ENCODE measurements around the gene MAP7D1. TPM values are rescaled to one million over a fixed set of nuclear protein-coding genes. Genes with fewer than 3 reads are reported as not detected.

Gene MAP7D1
- 94.8 and 187 TPM in 2 replicates for total RNA-seq (2012; rRNA removed)

DNA sequence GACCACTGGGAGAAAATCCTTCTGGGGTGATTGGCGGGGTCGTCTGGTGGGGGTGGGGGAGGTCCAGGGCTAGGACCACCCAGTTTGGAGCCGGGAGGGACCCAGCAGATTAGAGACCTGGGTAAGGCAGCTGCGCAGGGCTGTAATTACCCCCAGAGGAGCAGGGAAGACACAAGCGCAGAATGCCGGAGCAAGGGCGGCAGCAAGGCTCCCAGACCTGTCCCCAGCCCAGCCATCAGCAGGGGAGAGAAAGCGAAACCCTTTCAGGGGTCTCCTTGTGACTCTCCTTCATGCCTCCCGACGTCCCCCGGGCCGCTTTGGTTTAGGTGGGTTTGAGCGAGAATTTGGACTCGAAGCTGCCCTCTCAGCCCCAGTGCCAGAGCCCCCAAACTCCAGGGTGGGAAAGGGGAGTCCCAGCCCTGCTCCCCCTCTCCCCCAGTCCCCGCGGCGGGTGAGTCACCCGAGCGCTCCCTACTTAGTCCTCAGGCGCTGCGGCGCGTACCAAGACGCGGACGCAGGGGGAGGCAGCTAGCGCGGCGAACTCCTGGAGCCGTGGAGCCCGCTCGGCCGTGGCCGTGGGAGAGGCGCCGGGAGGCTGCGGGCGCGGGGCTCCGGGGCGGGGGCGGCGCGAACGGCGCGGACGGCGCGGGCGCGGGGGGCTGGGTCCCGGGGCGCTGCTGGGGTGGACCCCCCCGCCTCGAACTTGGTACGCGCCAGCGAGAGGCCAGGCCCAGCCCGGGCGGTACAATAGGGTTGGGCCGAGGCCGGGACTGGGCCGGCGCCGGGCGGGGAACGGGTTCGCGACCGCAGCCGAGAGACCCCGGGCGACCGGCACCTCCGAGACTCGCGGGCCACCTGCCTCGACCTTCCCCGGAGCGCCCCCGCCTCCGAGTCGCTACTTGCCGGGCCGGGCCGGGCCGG, at the start of gene MAP7D1:
Gene MAP7D1 (plus strand): TSS at position 753 of the 921 bp plus-strand sequence. CDS start 258 bp downstream, outside the sequence.
- Histone ChIP-seq H3K9me3 (replicated peaks; ENCODE audit: low read length) (no peaks in the 10 kb centered on the region), H3K27me3 (ENCODE audit: control insufficient read depth, insufficient read depth, low read length) (no peaks in the 10 kb centered on the region), H3K9ac (ENCODE audit: low read depth, low read length) (peak within 1 kb of the TSS; percentile 97), H3K4me2 (ENCODE audit: low read length) (peak within 1 kb of the TSS; percentile 100), H3K4me1 (ENCODE audit: control insufficient read depth, insufficient read depth, low read length) (peaks cover 54% of the 10 kb centered on the region), H3K4me3 (ENCODE audit: low read length) (peak within 1 kb of the TSS; percentile 96), H3K36me3 (ENCODE audit: insufficient read depth, low read length) (peaks cover 15% of the 10 kb centered on the region)

DNA sequence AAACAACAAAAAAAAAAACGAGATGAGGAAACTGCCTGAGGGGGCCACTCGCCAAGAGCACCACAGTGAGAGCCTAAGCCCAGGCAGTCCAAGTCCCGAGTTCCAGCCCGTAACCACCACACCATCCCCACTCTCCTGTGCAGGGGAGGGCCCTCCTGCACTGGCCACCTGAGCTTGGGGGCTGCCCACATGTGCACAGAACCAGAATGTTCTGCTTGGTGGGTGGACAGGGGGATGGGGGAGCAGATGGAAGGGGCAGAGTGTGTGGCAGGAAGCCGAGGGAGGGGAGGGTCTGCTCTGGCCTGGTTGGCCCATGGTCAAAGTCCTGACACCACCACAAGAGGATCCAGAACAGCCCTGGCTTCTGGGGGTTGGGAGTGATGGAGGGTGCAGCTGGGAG, 49.7 kb upstream of the MAP7D1 start:
- H3K4me3 ChIP-seq (ENCODE audit: low read length): no peak overlapping the region
- H3K9ac ChIP-seq (ENCODE audit: low read depth, low read length): no peak overlapping the region
- H3K9me3 ChIP-seq (replicated peaks; ENCODE audit: low read length): no peaks in the 10 kb centered on the region
- no peaks in the 10 kb centered on the region for H3K27me3 ChIP-seq (ENCODE audit: control insufficient read depth, insufficient read depth, low read length)
- H3K36me3 ChIP-seq (ENCODE audit: insufficient read depth, low read length): no peaks in the 10 kb centered on the region
- peaks cover 17% of the 10 kb centered on the region for H3K4me1 ChIP-seq (ENCODE audit: control insufficient read depth, insufficient read depth, low read length)
- no peak overlapping the region for H3K4me2 ChIP-seq (ENCODE audit: low read length)

- H3K9ac ChIP-seq (ENCODE audit: low read depth, low read length): no peak overlapping the region
- no peak overlapping the region for H3K4me2 ChIP-seq (ENCODE audit: low read length)
- no peaks in the 10 kb centered on the region for H3K27me3 ChIP-seq (ENCODE audit: control insufficient read depth, insufficient read depth, low read length)
- H3K9me3 ChIP-seq (replicated peaks; ENCODE audit: low read length): no peaks in the 10 kb centered on the region
- H3K4me1 ChIP-seq (ENCODE audit: control insufficient read depth, insufficient read depth, low read length): peaks cover 17% of the 10 kb centered on the region
- no peaks in the 10 kb centered on the region for H3K36me3 ChIP-seq (ENCODE audit: insufficient read depth, low read length)
- no peak overlapping the region for H3K4me3 ChIP-seq (ENCODE audit: low read length)
Observed at GRCh38 chr1:36107394-36107793, 48.6 kb upstream of the MAP7D1 start.

DNA sequence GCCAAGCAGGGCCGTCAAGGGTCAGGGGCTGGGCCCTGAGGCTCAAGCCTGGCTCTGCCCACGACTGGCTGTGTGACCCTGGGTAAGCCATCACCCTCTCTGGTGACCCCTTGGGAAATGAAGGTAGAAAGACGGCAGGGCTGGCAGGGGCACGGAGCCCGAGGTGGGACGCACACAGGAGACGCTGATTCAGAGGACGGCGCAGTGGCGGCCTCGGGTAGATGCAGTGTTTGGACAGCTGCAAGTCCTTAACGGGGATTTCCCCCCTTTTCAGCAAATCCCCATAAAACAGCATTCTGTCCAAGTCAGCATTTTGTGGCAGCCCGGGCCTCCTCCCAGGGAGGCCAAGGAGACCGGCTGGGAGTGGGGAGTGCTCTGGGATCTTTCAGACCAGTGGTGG, 47.6 kb upstream of the MAP7D1 start:
- H3K4me2 ChIP-seq (ENCODE audit: low read length): peak overlapping the region; percentile 34
- H3K4me3 ChIP-seq (ENCODE audit: low read length): peak overlapping the region; percentile 3
- H3K4me1 ChIP-seq (ENCODE audit: control insufficient read depth, insufficient read depth, low read length): peaks cover 17% of the 10 kb centered on the region
- H3K9me3 ChIP-seq (replicated peaks; ENCODE audit: low read length): no peaks in the 10 kb centered on the region
- no peaks in the 10 kb centered on the region for H3K36me3 ChIP-seq (ENCODE audit: insufficient read depth, low read length)
- H3K9ac ChIP-seq (ENCODE audit: low read depth, low read length): peak overlapping the region; percentile 36
- no peaks in the 10 kb centered on the region for H3K27me3 ChIP-seq (ENCODE audit: control insufficient read depth, insufficient read depth, low read length)

GRCh38 chr1:36109041-36109679, 46.8 kb upstream of the MAP7D1 start:
- Histone ChIP-seq H3K4me3 (ENCODE audit: low read length) (no peak overlapping the region), H3K9ac (ENCODE audit: low read depth, low read length) (peak overlapping the region; percentile 36), H3K9me3 (replicated peaks; ENCODE audit: low read length) (no peaks in the 10 kb centered on the region), H3K36me3 (ENCODE audit: insufficient read depth, low read length) (no peaks in the 10 kb centered on the region), H3K27me3 (ENCODE audit: control insufficient read depth, insufficient read depth, low read length) (no peaks in the 10 kb centered on the region), H3K4me1 (ENCODE audit: control insufficient read depth, insufficient read depth, low read length) (peaks cover 17% of the 10 kb centered on the region), H3K4me2 (ENCODE audit: low read length) (peak overlapping the region; percentile 34)

DNA sequence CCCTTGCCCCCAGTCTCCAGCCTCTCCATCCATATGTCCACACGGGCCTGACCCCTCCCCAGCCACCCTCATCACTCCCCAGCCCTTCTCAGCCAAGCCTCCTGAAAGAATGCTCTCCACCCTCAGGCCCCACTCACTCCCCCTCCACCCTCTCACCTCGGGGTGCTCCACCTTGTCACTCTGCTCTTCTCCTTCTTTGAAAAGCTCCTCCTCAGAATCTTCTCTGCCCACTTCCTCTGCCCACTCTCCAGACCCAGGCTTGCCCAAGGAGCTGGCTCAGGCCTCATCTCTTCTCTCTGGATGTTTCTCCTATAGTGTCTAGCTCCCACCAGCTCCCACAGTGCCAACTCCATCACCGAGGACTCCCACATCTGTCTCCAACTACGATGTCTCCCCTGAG, 44.8 kb upstream of the MAP7D1 start:
- no peaks in the 10 kb centered on the region for H3K27me3 ChIP-seq (ENCODE audit: control insufficient read depth, insufficient read depth, low read length)
- no peaks in the 10 kb centered on the region for H3K36me3 ChIP-seq (ENCODE audit: insufficient read depth, low read length)
- no peak overlapping the region for H3K4me2 ChIP-seq (ENCODE audit: low read length)
- peaks cover 34% of the 10 kb centered on the region for H3K4me1 ChIP-seq (ENCODE audit: control insufficient read depth, insufficient read depth, low read length)
- no peak overlapping the region for H3K9ac ChIP-seq (ENCODE audit: low read depth, low read length)
- no peak overlapping the region for H3K4me3 ChIP-seq (ENCODE audit: low read length)
- H3K9me3 ChIP-seq (replicated peaks; ENCODE audit: low read length): no peaks in the 10 kb centered on the region

- no peaks in the 10 kb centered on the region for H3K36me3 ChIP-seq (ENCODE audit: insufficient read depth, low read length)
- H3K9me3 ChIP-seq (replicated peaks; ENCODE audit: low read length): no peaks in the 10 kb centered on the region
- H3K4me3 ChIP-seq (ENCODE audit: low read length): no peak overlapping the region
- no peaks in the 10 kb centered on the region for H3K27me3 ChIP-seq (ENCODE audit: control insufficient read depth, insufficient read depth, low read length)
- H3K4me1 ChIP-seq (ENCODE audit: control insufficient read depth, insufficient read depth, low read length): peaks cover 40% of the 10 kb centered on the region
- no peak overlapping the region for H3K9ac ChIP-seq (ENCODE audit: low read depth, low read length)
- H3K4me2 ChIP-seq (ENCODE audit: low read length): no peak overlapping the region
Observed at GRCh38 chr1:36112823-36113222, 43.1 kb upstream of the MAP7D1 start.

- no peak overlapping the region for H3K4me3 ChIP-seq (ENCODE audit: low read length)
- no peak overlapping the region for H3K9ac ChIP-seq (ENCODE audit: low read depth, low read length)
- H3K27me3 ChIP-seq (ENCODE audit: control insufficient read depth, insufficient read depth, low read length): no peaks in the 10 kb centered on the region
- H3K9me3 ChIP-seq (replicated peaks; ENCODE audit: low read length): no peaks in the 10 kb centered on the region
- H3K36me3 ChIP-seq (ENCODE audit: insufficient read depth, low read length): no peaks in the 10 kb centered on the region
- peaks cover 27% of the 10 kb centered on the region for H3K4me1 ChIP-seq (ENCODE audit: control insufficient read depth, insufficient read depth, low read length)
- no peak overlapping the region for H3K4me2 ChIP-seq (ENCODE audit: low read length)
Observed at GRCh38 chr1:36114371-36114770, 41.6 kb upstream of the MAP7D1 start.

- Histone ChIP-seq H3K36me3 (ENCODE audit: insufficient read depth, low read length) (no peaks in the 10 kb centered on the region), H3K4me3 (ENCODE audit: low read length) (peak overlapping the region; percentile 26), H3K9me3 (replicated peaks; ENCODE audit: low read length) (no peaks in the 10 kb centered on the region), H3K27me3 (ENCODE audit: control insufficient read depth, insufficient read depth, low read length) (no peaks in the 10 kb centered on the region), H3K4me2 (ENCODE audit: low read length) (peak overlapping the region; percentile 71), H3K4me1 (ENCODE audit: control insufficient read depth, insufficient read depth, low read length) (peaks cover 34% of the 10 kb centered on the region), H3K9ac (ENCODE audit: low read depth, low read length) (peak overlapping the region; percentile 79)
Observed at GRCh38 chr1:36115200-36115669, 40.7 kb upstream of the MAP7D1 start.

- H3K9ac ChIP-seq (ENCODE audit: low read depth, low read length): peak overlapping the region; percentile 79
- H3K36me3 ChIP-seq (ENCODE audit: insufficient read depth, low read length): no peaks in the 10 kb centered on the region
- no peak overlapping the region for H3K4me3 ChIP-seq (ENCODE audit: low read length)
- H3K4me2 ChIP-seq (ENCODE audit: low read length): no peak overlapping the region
- no peaks in the 10 kb centered on the region for H3K27me3 ChIP-seq (ENCODE audit: control insufficient read depth, insufficient read depth, low read length)
- no peaks in the 10 kb centered on the region for H3K9me3 ChIP-seq (replicated peaks; ENCODE audit: low read length)
- peaks cover 34% of the 10 kb centered on the region for H3K4me1 ChIP-seq (ENCODE audit: control insufficient read depth, insufficient read depth, low read length)
Observed at GRCh38 chr1:36115931-36116330, 40.0 kb upstream of the MAP7D1 start.

DNA sequence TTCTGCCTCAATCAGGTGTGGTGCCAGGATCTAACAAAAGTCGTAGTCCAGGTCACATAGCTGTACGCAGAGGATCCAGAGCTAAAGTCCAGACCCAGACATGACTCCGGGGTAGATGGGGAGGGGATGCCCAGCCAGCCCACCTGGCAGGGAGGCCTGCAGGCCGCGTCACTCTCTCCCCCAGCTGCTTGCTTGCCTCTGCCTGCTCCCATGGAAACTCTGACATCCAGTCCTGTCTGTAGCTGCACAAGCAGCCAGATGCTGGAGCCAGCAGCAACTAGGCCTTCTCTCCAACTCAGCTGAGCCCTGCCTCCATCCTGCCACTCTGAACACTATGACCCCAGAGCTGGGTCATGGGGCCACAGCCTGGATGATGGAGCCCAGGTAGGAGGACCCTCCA, 39.1 kb upstream of the MAP7D1 start:
- Histone ChIP-seq H3K27me3 (ENCODE audit: control insufficient read depth, insufficient read depth, low read length) (no peaks in the 10 kb centered on the region), H3K9me3 (replicated peaks; ENCODE audit: low read length) (no peaks in the 10 kb centered on the region), H3K4me1 (ENCODE audit: control insufficient read depth, insufficient read depth, low read length) (peaks cover 34% of the 10 kb centered on the region), H3K4me2 (ENCODE audit: low read length) (no peak overlapping the region), H3K9ac (ENCODE audit: low read depth, low read length) (no peak overlapping the region), H3K4me3 (ENCODE audit: low read length) (no peak overlapping the region), H3K36me3 (ENCODE audit: insufficient read depth, low read length) (no peaks in the 10 kb centered on the region)
